Breast epithelium (tissue), 3 donors: Measurements from ENCODE around the gene PRKD3.
"Not testable (repeated sequence)": the region's sequence is repeated elsewhere in the genome, so short reads cannot be mapped to it uniquely, and the experiment has no call there.

Experiments used
- CTCF ChIP-seq, 3 donors: fragments of 450-650 bp; IDR thresholded peaks; one replicate each; pipeline ENCODE4 v1.5.1; 2016 to 2017; ENCODE audit warnings: antibody characterized with exemption in 3 of 3, mild to moderate bottlenecking in 3 of 3, moderate library complexity in 3 of 3
- POLR2A ChIP-seq: fragments of 450-650 bp; IDR thresholded peaks from one replicate; pipeline ENCODE4 v1.6.1; 2016; ENCODE audit warnings: antibody characterized with exemption, mild to moderate bottlenecking, moderate library complexity
- POLR2AphosphoS5 ChIP-seq, 3 donors: sonication (generic); formaldehyde crosslinking; IDR thresholded peaks; one replicate each; pipeline ENCODE4 v1.6.1; 2017; ENCODE audit warnings: antibody characterized with exemption in 3 of 3

- not testable (repeated sequence) for TF ChIP-seq CTCF (IDR thresholded peaks at IDR 0.05); POLR2AphosphoS5 (IDR thresholded peaks at IDR 0.05); POLR2A
Measured at GRCh38 chr2:37294858-37295257, 29.8 kb downstream of the PRKD3 start.
